Erythroblast (primary cell): Measurements from ENCODE around the gene NPHP4.

Experiments
- GATA1 ChIP-seq: IDR thresholded peaks from 2 replicates; pipeline ENCODE4 v1.6.1; 2011; ENCODE audit warnings: low read depth, mild to moderate bottlenecking, control low read depth, low read length, moderate library complexity
- POLR2A ChIP-seq: IDR thresholded peaks from 2 replicates; pipeline ENCODE4 v1.6.1; 2011; ENCODE audit warnings: mild to moderate bottlenecking, low read length

GRCh38 chr1:5953386-5953785, 38.8 kb downstream of the NPHP4 start:
- TF ChIP-seq POLR2A: no peak
- no peak for TF ChIP-seq GATA1
